Measurements from ENCODE around the gene PEX19. TPM values are rescaled to one million over a fixed set of nuclear protein-coding genes. Genes with fewer than 3 reads are reported as not detected.
"Not testable (repeated sequence)": the region's sequence is repeated elsewhere in the genome, so short reads cannot be mapped to it uniquely, and the experiment has no call there.

PEX19 gene
- total and polyA plus RNA-seq, 7 donors = 25.6 to 57.4 (median 49.0) TPM

GRCh38 chr1:160291248-160292220, 6.6 kb upstream of the PEX19 start:
- TF ChIP-seq POLR2A (IDR thresholded peaks at IDR 0.05) (no peak), POLR2AphosphoS5 (IDR thresholded peaks at IDR 0.05) (peak in 1 of 4 donors; percentile 28), CTCF (IDR thresholded peaks at IDR 0.05) (peak; percentile 73 to 88 (median 77))
- H3K4me3 ChIP-seq = no peak overlapping the region
- intact Hi-C loops (cut with DNase I) = loop anchor here (2.0 to 5.0 kb wide), 3 partner anchors 46 to 191 kb away; no protein-coding TSS in a partner anchor
- peak; percentile 81 for DNase-seq
- H3K4me1 ChIP-seq = peaks cover 0 to 4% (median 2%) of the 10 kb centered on the region in 4 donors
- WGBS, 2 donors = 41 to 54% methylated on average over 11 of the region's 11 CpGs
- H3K9me3 ChIP-seq = no peaks in the 10 kb centered on the region
- peaks cover 24 to 84% (median 71%) of the 10 kb centered on the region in 4 donors for H3K36me3 ChIP-seq
- peak overlapping the region in 2 of 4 donors; percentile 29 to 47 for H3K27ac ChIP-seq
- no peaks in the 10 kb centered on the region for H3K27me3 ChIP-seq

GRCh38 chr1:160287769-160288168, 2.8 kb upstream of the PEX19 start:
- Histone ChIP-seq H3K4me1 (peaks cover 0 to 26% (median 22%) of the 10 kb centered on the region in 4 donors), H3K36me3 (peaks cover 12 to 50% (median 36%) of the 10 kb centered on the region in 4 donors)
- H3K27ac ChIP-seq; H3K9me3 ChIP-seq; H3K4me3 ChIP-seq; H3K27me3 ChIP-seq; intact Hi-C loops (cut with DNase I); DNase-seq: not testable (repeated sequence)
- WGBS, 2 donors = 93 to 95% methylated on average over 12 of the region's 12 CpGs

GRCh38 chr1:160285506-160285905, 573 bp upstream of the PEX19 start:
- peaks cover 13 to 50% (median 33%) of the 10 kb centered on the region in 4 donors for H3K36me3 ChIP-seq
- no peaks in the 10 kb centered on the region for H3K27me3 ChIP-seq
- peak overlapping the region in 3 of 4 donors; percentile 85 to 91 (median 87) for H3K27ac ChIP-seq
- WGBS, 2 donors = 90 to 91% methylated on average over 23 of the region's 23 CpGs
- no peak for DNase-seq
- peak overlapping the region; percentile 75 to 93 (median 81) for H3K4me3 ChIP-seq
- no peaks in the 10 kb centered on the region for H3K9me3 ChIP-seq
- TF ChIP-seq POLR2A (IDR thresholded peaks at IDR 0.05) = no peak
- TF ChIP-seq EP300 (IDR thresholded peaks at IDR 0.05) = no peak
- TF ChIP-seq POLR2AphosphoS5 (IDR thresholded peaks at IDR 0.05) = no peak
- TF ChIP-seq CTCF (IDR thresholded peaks at IDR 0.05) = no peak
- intact Hi-C loops (cut with DNase I) = loop anchor here (2.0 kb wide), 1 partner anchor 35 kb away; no protein-coding TSS in a partner anchor
- H3K4me1 ChIP-seq = peaks cover 0 to 23% (median 20%) of the 10 kb centered on the region in 4 donors

- Histone ChIP-seq H3K27me3 (no peaks in the 10 kb centered on the region), H3K36me3 (peaks cover 16 to 50% (median 32%) of the 10 kb centered on the region in 4 donors), H3K27ac (peak overlapping the region; percentile 82 to 91 (median 86)), H3K4me1 (peaks cover 0 to 23% (median 20%) of the 10 kb centered on the region in 4 donors), H3K9me3 (no peaks in the 10 kb centered on the region), H3K4me3 (peak overlapping the region; percentile 75 to 93 (median 81))
- DNase-seq = no peak
- intact Hi-C loops (cut with DNase I) = loop anchor here (2.0 kb wide), 1 partner anchor 34 kb away; no protein-coding TSS in a partner anchor
- TF ChIP-seq CTCF (IDR thresholded peaks at IDR 0.05) (no peak), POLR2A (IDR thresholded peaks at IDR 0.05) (no peak), POLR2AphosphoS5 (IDR thresholded peaks at IDR 0.05) (peak in 2 of 4 donors; percentile 34 to 44), EP300 (IDR thresholded peaks at IDR 0.05) (no peak)
- 2 to 5% methylated on average over 15 of the region's 15 CpGs for WGBS, 2 donors
Observed at GRCh38 chr1:160284220-160284781, 632 bp downstream of the PEX19 start.

GRCh38 chr1:160282807-160283206, 2.1 kb downstream of the PEX19 start:
- Histone ChIP-seq H3K27ac (no peak overlapping the region), H3K4me1 (peaks cover 0 to 23% (median 20%) of the 10 kb centered on the region in 4 donors), H3K27me3 (no peaks in the 10 kb centered on the region), H3K36me3 (peaks cover 18 to 53% (median 39%) of the 10 kb centered on the region in 4 donors), H3K9me3 (no peaks in the 10 kb centered on the region), H3K4me3 (no peak overlapping the region)
- 95 to 96% methylated on average over 7 of the region's 7 CpGs for WGBS, 2 donors
- TF ChIP-seq EP300 (IDR thresholded peaks at IDR 0.05) (no peak), POLR2A (IDR thresholded peaks at IDR 0.05) (no peak), CTCF (IDR thresholded peaks at IDR 0.05) (no peak), POLR2AphosphoS5 (IDR thresholded peaks at IDR 0.05) (no peak)
- no peak for DNase-seq
- intact Hi-C loops (cut with DNase I) = no loop called here

All from sigmoid colon (tissue), 7 donors.